H1 (cell line): ENCODE measurements around the gene MYH9. TPM values are rescaled to one million over a fixed set of nuclear protein-coding genes. Genes with fewer than 3 reads are reported as not detected.

Experiments
- CTCF ChIA-PET: fragments of 300-600 bp; sonication (Branson Sonifier 250); formaldehyde crosslinking; loops from one replicate; lab custom pipeline; 2021; ENCODE audit not compliant: partially characterized antibody; lab: Charles Lee
- POLR2A ChIA-PET: fragments of 300-600 bp; sonication (Branson Sonifier 250); formaldehyde crosslinking; loops from one replicate; lab custom pipeline; 2021; ENCODE audit warnings: inconsistent platforms; ENCODE audit not compliant: partially characterized antibody; lab: Charles Lee
- DNase-seq, 2 experiments: peaks; one replicate each; pipeline versions ENCODE4 v3.0.0 to v3.0.0-alpha.2; 2010 to 2022; ENCODE audit warnings: low spot score in 2 of 2, low read depth in 1 of 2, mixed read lengths in 1 of 2
- FAIRE-seq: peaks from 2 replicates; lab custom pipeline; 2011; peaks lifted over from hg19 to GRCh38; lab: Jason Lieb, UNC
- H2AFZ ChIP-seq: 2 replicates; pipeline ENCODE4 v1.8.1; 2012; ENCODE audit warnings: low read length, inconsistent platforms
- H2AK5ac ChIP-seq: 2 replicates; pipeline ENCODE4 v1.6.1; 2013; ENCODE audit warnings: low read depth, low read length
- H2BK120ac ChIP-seq: replicated peaks from 2 replicates; pipeline ENCODE3; 2013; ENCODE audit warnings: low read depth, low read length, inconsistent platforms
- H2BK12ac ChIP-seq: 2 replicates; pipeline ENCODE4 v1.6.1; 2013; ENCODE audit warnings: low read depth, low read length
- H2BK15ac ChIP-seq: 2 replicates; pipeline ENCODE4 v1.6.1; 2013; ENCODE audit warnings: low read length
- H2BK20ac ChIP-seq: 2 replicates; pipeline ENCODE4 v1.6.1; 2013; ENCODE audit warnings: low read length
- H2BK5ac ChIP-seq: 2 replicates; pipeline ENCODE4 v1.6.1; 2013; ENCODE audit warnings: low read depth, low read length
- H3K14ac ChIP-seq: 2 replicates; pipeline ENCODE4 v1.6.1; 2013; ENCODE audit warnings: inconsistent platforms; ENCODE audit not compliant: insufficient read length
- H3K18ac ChIP-seq: 2 replicates; pipeline ENCODE4 v1.6.1; 2013; ENCODE audit warnings: low read length; ENCODE audit errors: extremely low read depth
- H3K23ac ChIP-seq: 2 replicates; pipeline ENCODE4 v1.6.1; 2013; ENCODE audit warnings: inconsistent platforms; ENCODE audit not compliant: insufficient read length
- H3K23me2 ChIP-seq: 2 replicates; pipeline ENCODE4 v1.6.1; 2013; ENCODE audit warnings: low read depth, low read length
- H3K27ac ChIP-seq: 2 replicates; pipeline ENCODE4 v1.6.1; 2011; ENCODE audit warnings: low read depth, low read length, inconsistent platforms
- H3K27me3 ChIP-seq, 4 experiments: replicated peaks in 1 of 4; 1 replicate in 1 of 4; 2 replicates in 3 of 4; pipeline versions ENCODE4 v1.6.1 to v1.8.1; 2011 to 2013; ENCODE audit warnings: low read length in 3 of 4, mild to moderate bottlenecking in 3 of 4, inconsistent platforms in 2 of 4, mixed read lengths in 2 of 4, moderate library complexity in 1 of 4; ENCODE audit not compliant: control insufficient read depth in 3 of 4, insufficient read depth in 3 of 4; ENCODE audit errors: extremely low read depth in 1 of 4
- H3K36me3 ChIP-seq, 4 experiments: 2 replicates each; pipeline versions ENCODE4 v1.6.1 to v1.8.1; 2011 to 2013; ENCODE audit warnings: mild to moderate bottlenecking in 4 of 4, low read length in 3 of 4, moderate library complexity in 2 of 4, control low read depth in 1 of 4, inconsistent platforms in 1 of 4; ENCODE audit not compliant: insufficient read depth in 4 of 4, control insufficient read depth in 2 of 4
- H3K4ac ChIP-seq: replicated peaks from 2 replicates; pipeline ENCODE3; 2013; ENCODE audit warnings: low read length, low read depth, mixed read lengths, inconsistent platforms; ENCODE audit not compliant: insufficient read length
- H3K4me1 ChIP-seq, 4 experiments: replicated peaks in 1 of 4; 1 replicate in 1 of 4; 2 replicates in 3 of 4; pipeline versions ENCODE4 v1.6.1 to v1.8.1; 2011 to 2013; ENCODE audit warnings: low read length in 3 of 4, inconsistent platforms in 2 of 4, mixed read lengths in 1 of 4; ENCODE audit not compliant: insufficient read depth in 4 of 4, control insufficient read depth in 3 of 4
- H3K4me2 ChIP-seq, 2 experiments: 2 replicates each; pipeline versions ENCODE4 v1.6.1 to v1.8.1; 2011 to 2013; ENCODE audit warnings: low read depth in 2 of 2, low read length in 2 of 2, control low read depth in 1 of 2, inconsistent platforms in 1 of 2, mild to moderate bottlenecking in 1 of 2; ENCODE audit not compliant: insufficient read depth in 1 of 2
- H3K4me3 ChIP-seq, 4 experiments: fragments of 200-600, 300-600 bp in 1 of 4; sonication (generic), shearing (Covaris generic), sonication (Bioruptor Twin) in 1 of 4; 2 replicates each; pipeline versions ENCODE4 v1.5.1 to v1.8.1; 2011 to 2016; ENCODE audit warnings: low read length in 4 of 4, low read depth in 3 of 4, control low read depth in 2 of 4, inconsistent platforms in 2 of 4, mild to moderate bottlenecking in 2 of 4, mixed read lengths in 1 of 4, moderate library complexity in 1 of 4; ENCODE audit not compliant: insufficient read depth in 2 of 4; ENCODE audit errors: extremely low read depth in 1 of 4
- H3K56ac ChIP-seq: replicated peaks from 2 replicates; pipeline ENCODE3; 2013; ENCODE audit warnings: low read depth, mild to moderate bottlenecking, mixed read lengths, low read length, inconsistent platforms; ENCODE audit not compliant: insufficient read length
- H3K79me1 ChIP-seq: 2 replicates; pipeline ENCODE4 v1.6.1; 2013; ENCODE audit warnings: low read depth, low read length, control low read depth
- H3K79me2 ChIP-seq, 2 experiments: 2 replicates each; pipeline versions ENCODE4 v1.6.1 to v1.8.1; 2012 to 2013; ENCODE audit warnings: low read length in 2 of 2, mild to moderate bottlenecking in 2 of 2, inconsistent platforms in 1 of 2; ENCODE audit not compliant: insufficient read depth in 2 of 2, control insufficient read depth in 1 of 2
- H3K9ac ChIP-seq, 4 experiments: replicated peaks in 1 of 4; 1 replicate in 1 of 4; 2 replicates in 3 of 4; pipeline versions ENCODE4 v1.6.1 to v1.8.1; 2011 to 2013; ENCODE audit warnings: low read depth in 3 of 4, low read length in 3 of 4, control low read depth in 2 of 4, mild to moderate bottlenecking in 2 of 4, moderate library complexity in 2 of 4, inconsistent platforms in 1 of 4; ENCODE audit errors: extremely low read depth in 1 of 4
- H3K9me3 ChIP-seq, 2 experiments: 2 replicates each; pipeline versions ENCODE4 v1.6.1 to v1.8.1; 2012 to 2013; ENCODE audit warnings: mild to moderate bottlenecking in 2 of 2, moderate library complexity in 2 of 2, control low read depth in 1 of 2, inconsistent platforms in 1 of 2, low read depth in 1 of 2, low read length in 1 of 2, mixed read lengths in 1 of 2; ENCODE audit not compliant: insufficient read depth in 2 of 2
- H4K20me1 ChIP-seq, 2 experiments: replicated peaks in 1 of 2; 2 replicates each; pipeline versions ENCODE3 to v1.8.1; 2011 to 2013; ENCODE audit warnings: inconsistent platforms in 2 of 2, low read length in 2 of 2, mild to moderate bottlenecking in 1 of 2; ENCODE audit not compliant: insufficient read depth in 2 of 2, control insufficient read depth in 1 of 2
- H4K5ac ChIP-seq: 2 replicates; pipeline ENCODE4 v1.6.1; 2013; ENCODE audit warnings: low read length, low read depth, mixed read lengths, inconsistent platforms; ENCODE audit not compliant: insufficient read length
- H4K8ac ChIP-seq: 2 replicates; pipeline ENCODE4 v1.8.0; 2013; ENCODE audit warnings: mild to moderate bottlenecking, moderate library complexity, low read length, inconsistent platforms; ENCODE audit not compliant: insufficient read depth; ENCODE audit errors: extremely low read depth
- H4K91ac ChIP-seq: replicated peaks from 2 replicates; pipeline ENCODE3; 2013; ENCODE audit warnings: low read length, mixed read lengths, inconsistent platforms; ENCODE audit not compliant: insufficient read length
- ATF3 ChIP-seq: IDR thresholded peaks from 2 replicates; pipeline ENCODE4 v1.6.1; 2011; ENCODE audit warnings: low read depth, mild to moderate bottlenecking, low read length; ENCODE audit not compliant: insufficient read depth
- BCL11A ChIP-seq, 2 experiments: IDR thresholded peaks; one replicate each; pipeline ENCODE4 v1.6.1; 2011; ENCODE audit warnings: low read depth in 2 of 2, low read length in 2 of 2, mild to moderate bottlenecking in 2 of 2
- BRCA1 ChIP-seq: IDR thresholded peaks from 2 replicates; pipeline ENCODE4 v1.6.1; 2012; ENCODE audit warnings: low read depth, low read length, improper control_type of control experiment
- CTCF ChIP-seq, 3 experiments: IDR thresholded peaks; 1 replicate in 2 of 3; 2 replicates in 1 of 3; pipeline versions ENCODE4 v1.5.1 to v1.6.1; 2011; ENCODE audit warnings: low read length in 3 of 3, mild to moderate bottlenecking in 3 of 3, inconsistent platforms in 2 of 3, low read depth in 1 of 3, moderate library complexity in 1 of 3; ENCODE audit not compliant: insufficient read depth in 1 of 3; ENCODE audit errors: control extremely low read depth in 1 of 3
- SIN3A ChIP-seq, 2 experiments: IDR thresholded peaks in 1 of 2; conservative IDR thresholded peaks in 1 of 2; 2 replicates each; pipeline ENCODE4 v1.6.1; 2011 to 2012; ENCODE audit warnings: low read length in 2 of 2, improper control_type of control experiment in 1 of 2, low read depth in 1 of 2, mild to moderate bottlenecking in 1 of 2
- TCF12 ChIP-seq: IDR thresholded peaks from 2 replicates; pipeline ENCODE4 v1.6.1; 2011; ENCODE audit warnings: low read depth, mild to moderate bottlenecking, low read length
- TEAD4 ChIP-seq: IDR thresholded peaks from 2 replicates; pipeline ENCODE4 v1.6.1; 2012; ENCODE audit warnings: low read depth, low read length, inconsistent platforms, mixed read lengths
- WGBS, 2 experiments: shearing (Covaris generic) in 1 of 2; methylation state at CpG; one replicate each; pipeline versions ENCODE4 v1.1.6 to v1.1.7; 2013 to 2015; ENCODE audit warnings: low lambda C conversion rate in 2 of 2, mixed read lengths in 2 of 2, inconsistent platforms in 1 of 2, low coverage in 1 of 2, missing lambda C conversion rate in 1 of 2; ENCODE audit not compliant: insufficient replicate concordance in 2 of 2, insufficient coverage in 1 of 2, insufficient read length in 1 of 2; ENCODE audit errors: extremely low coverage in 1 of 2, missing lambda C conversion rate in 1 of 2; 5-methylcytosine and 5-hydroxymethylcytosine counted together
- polyA plus RNA-seq, 7 experiments: library from polyadenylated mRNA; depleted of rRNA in 3 of 7; stranded (reverse) in 5 of 7; unstranded in 2 of 7; fragments of >200 nt in 5 of 7; fragments of 200-250 nt in 2 of 7; gene quantifications; 1 replicate in 5 of 7; 2 replicates in 1 of 7; 4 replicates in 1 of 7; pipeline versions ENCODE4 v1.2.1 to v1.2.3, GENCODE V29; 2011 to 2013; ENCODE audit warnings: missing spikeins in 2 of 7, mixed read lengths in 2 of 7
- total RNA-seq: library from RNA; stranded (reverse); fragmentation: NEBNext Ultra II Directional; extraction: Animal tissue kit (Norgen Biotek cat#: 25700); gene quantifications from 2 replicates; pipeline ENCODE4 v1.2.1, GENCODE V29; 2021

MYH9 gene
- total and polyA plus RNA-seq, 2 of the 8 experiments (the other 6 are each of a cell fraction or from before 2014, with no cell fraction given): 24.9 to 322 TPM

GRCh38 chr22:36315325-36315724 lies 72.4 kb downstream of the MYH9 start:
- Histone ChIP-seq H3K4me2 (no peak overlapping the region), H3K14ac (no peak overlapping the region), H2AFZ (no peak overlapping the region), H3K36me3 (peaks cover 53 to 80% (median 75%) of the 10 kb centered on the region in 4 experiments), H3K27ac (no peak overlapping the region), H4K91ac (no peak overlapping the region), H2BK15ac (no peak overlapping the region), H3K9ac (no peak overlapping the region), H4K8ac (no peak overlapping the region), H2BK12ac (no peak overlapping the region), H3K4ac (no peak overlapping the region), H3K27me3 (no peaks in the 10 kb centered on the region), H3K4me1 (no peaks in the 10 kb centered on the region), H3K23me2 (no peaks in the 10 kb centered on the region), H2BK20ac (no peak overlapping the region), H3K79me1 (no peaks in the 10 kb centered on the region; the same call in 1 of the 2 replicates), H4K5ac (no peak overlapping the region), H3K79me2 (no peaks in the 10 kb centered on the region), H3K56ac (no peak overlapping the region), H2BK5ac (no peak overlapping the region), H3K23ac (no peak overlapping the region), H2BK120ac (no peak overlapping the region), H3K4me3 (no peak overlapping the region), H3K9me3 (no peaks in the 10 kb centered on the region), H4K20me1 (peaks cover 7 to 9% of the 10 kb centered on the region in 2 experiments), H3K18ac (no peak overlapping the region), H2AK5ac (no peak overlapping the region)
- DNase-seq (no peak), FAIRE-seq (no peak)
- TF ChIP-seq TEAD4: no peak
- no peak for TF ChIP-seq TCF12
- TF ChIP-seq BRCA1: no peak
- TF ChIP-seq ATF3: no peak
- no peak for TF ChIP-seq BCL11A (IDR thresholded peaks at IDR 0.05; ENCODE audit: low read depth in 2 of 2, low read length in 2 of 2)
- TF ChIP-seq CTCF (IDR thresholded peaks at IDR 0.05; ENCODE audit: control extremely low read depth in 1 of 3, insufficient read depth in 1 of 3, low read depth in 1 of 3, low read length in 3 of 3): no peak
- no peak for TF ChIP-seq SIN3A (conservative IDR thresholded peaks at IDR 0.05 in 1 of 2, IDR thresholded peaks at IDR 0.05 in 1 of 2; ENCODE audit: low read depth in 1 of 2, low read length in 2 of 2)
- 94% methylated on average over 7 of the region's 7 CpGs; no CpG with 5 or more reads in 1 of the 2 experiments for WGBS, 2 experiments
- CTCF ChIA-PET: interaction anchor here (0.6 to 6.3 kb wide), 13 partner anchors 9 to 155 kb away, joined by 3 to 27 read pairs (median 3); no protein-coding TSS in a partner anchor
- POLR2A ChIA-PET: interaction anchor here (0.6 to 1.3 kb wide), 2 partner anchors 17 to 151 kb away, joined by 3 to 6 read pairs; no protein-coding TSS in a partner anchor
